K562 (cell line): ENCODE results near the gene ARMC9. TPM values are rescaled to one million over a fixed set of nuclear protein-coding genes. Genes with fewer than 3 reads are reported as not detected.

ENCODE experiments used
- ATAC-seq: fragments of 200-7000 bp; cut with Tn5 transposase; 3 replicates; pipeline ENCODE4 v1.9.1; 2020; ENCODE audit warnings: moderate library complexity
- BruUV-seq: library from RNA; stranded (reverse); fragments of 400-500 nt; replicated peaks from 2 replicates; lab custom pipeline; 2021; lab: Mats Ljungman, UMichigan
- CTCF ChIA-PET: fragments of 300-600 bp; formaldehyde crosslinking; extraction: SDS; loops from one replicate; lab custom pipeline; 2021; ENCODE audit warnings: low intra/inter-chr PET ratio; lab: Yijun Ruan, JAX
- POLR2A ChIA-PET: fragments of 300-600, 350-650 bp; sonication (Branson Sonifier 250); formaldehyde crosslinking; extraction: SDS; loops from one replicate; lab custom pipeline; 2021; ENCODE audit warnings: antibody characterized with exemption, inconsistent platforms; lab: Yijun Ruan, JAX
- DNase-seq, 4 experiments: peaks; one replicate each; pipeline versions ENCODE4 v3.0.0 to v3.0.0-alpha.2; 2011 to 2018; ENCODE audit warnings: low spot score in 3 of 4, mixed read lengths in 3 of 4; ENCODE audit errors: extremely low read depth in 1 of 4
- FAIRE-seq: peaks from 2 replicates; lab custom pipeline; 2011; peaks lifted over from hg19 to GRCh38; lab: Jason Lieb, UNC
- H2AFZ ChIP-seq: 2 replicates; pipeline ENCODE4 v1.6.0; 2011; ENCODE audit warnings: low read depth, low read length, control low read depth, inconsistent platforms
- H3K27ac ChIP-seq: fragments of 200-600 bp; 3 replicates; pipeline ENCODE4 v1.8.0; 2011; ENCODE audit warnings: low read depth, mild to moderate bottlenecking, control low read depth, inconsistent platforms, low read length, moderate library complexity, mixed read lengths; ENCODE audit errors: extremely low read depth
- H3K27me3 ChIP-seq, 2 experiments: fragments of 300-600 bp in 1 of 2; 2 replicates in 1 of 2; 3 replicates in 1 of 2; pipeline versions ENCODE4 v1.6.0 to v1.8.0; 2011; ENCODE audit warnings: inconsistent platforms in 2 of 2, low read length in 2 of 2, mild to moderate bottlenecking in 1 of 2, mixed read lengths in 1 of 2, moderate library complexity in 1 of 2; ENCODE audit not compliant: control insufficient read depth in 2 of 2, insufficient read depth in 2 of 2
- H3K36me3 ChIP-seq: fragments of 300-600 bp; 3 replicates; pipeline ENCODE4 v1.8.0; 2011; ENCODE audit warnings: mild to moderate bottlenecking, low read length, inconsistent platforms; ENCODE audit not compliant: control insufficient read depth, insufficient read depth
- H3K4me1 ChIP-seq, 2 experiments: fragments of 200-600 bp in 1 of 2; replicated peaks in 1 of 2; 2 replicates in 1 of 2; 3 replicates in 1 of 2; pipeline versions ENCODE4 v1.5.1 to v1.8.0; 2011; ENCODE audit warnings: inconsistent platforms in 2 of 2, low read length in 2 of 2, mild to moderate bottlenecking in 1 of 2, mixed read lengths in 1 of 2, moderate library complexity in 1 of 2; ENCODE audit not compliant: control insufficient read depth in 2 of 2, insufficient read depth in 2 of 2
- H3K4me2 ChIP-seq: 2 replicates; pipeline ENCODE4 v1.6.1; 2011; ENCODE audit warnings: low read length, control low read depth, inconsistent platforms, mixed read lengths; ENCODE audit not compliant: insufficient read depth
- H3K4me3 ChIP-seq: fragments of 200-600 bp; sonication (generic), shearing (Covaris generic); 2 replicates; pipeline ENCODE4 v1.5.1; 2016; ENCODE audit warnings: control low read depth, inconsistent platforms
- H3K79me2 ChIP-seq: fragments of 200-600 bp; 3 replicates; pipeline ENCODE4 v1.8.0; 2011; ENCODE audit warnings: low read length, inconsistent platforms; ENCODE audit not compliant: control insufficient read depth, insufficient read depth
- H3K9ac ChIP-seq, 2 experiments: 2 replicates each; pipeline versions ENCODE4 v1.6.0 to v1.6.1; 2011; ENCODE audit warnings: low read depth in 2 of 2, low read length in 2 of 2, control low read depth in 1 of 2, inconsistent platforms in 1 of 2, mild to moderate bottlenecking in 1 of 2, mixed read lengths in 1 of 2; ENCODE audit not compliant: insufficient read depth in 1 of 2
- H3K9me1 ChIP-seq: one replicate; pipeline ENCODE4 v1.6.0; 2011; ENCODE audit warnings: inconsistent platforms, mild to moderate bottlenecking, low read length, moderate library complexity; ENCODE audit not compliant: control insufficient read depth, insufficient read depth
- H3K9me3 ChIP-seq: replicated peaks from 2 replicates; pipeline ENCODE4 v1.5.1; 2011; ENCODE audit warnings: low read depth, low read length, inconsistent platforms; ENCODE audit not compliant: control insufficient read depth, insufficient read depth
- H4K20me1 ChIP-seq: replicated peaks from 2 replicates; pipeline ENCODE4 v1.6.1; 2011; ENCODE audit warnings: low read length, inconsistent platforms, mixed read lengths; ENCODE audit not compliant: control insufficient read depth, insufficient read depth
- ATF3 ChIP-seq, 2 experiments: fragments of 450-650 bp in 1 of 2; sonication (generic) in 1 of 2; formaldehyde crosslinking in 1 of 2; IDR thresholded peaks in 1 of 2; conservative IDR thresholded peaks in 1 of 2; 2 replicates each; pipeline versions ENCODE4 v1.6.1 to v1.8.1; 2016 to 2023; ENCODE audit warnings: mild to moderate bottlenecking in 2 of 2, moderate library complexity in 2 of 2, inconsistent platforms in 1 of 2, missing genetic modification reagents in 1 of 2
- ATF4 ChIP-seq: fragments of 450-650 bp; formaldehyde crosslinking; IDR thresholded peaks from 2 replicates; pipeline ENCODE4 v1.4.0; 2022; ENCODE audit warnings: mild to moderate bottlenecking, moderate library complexity
- CEBPB ChIP-seq: fragments of 450-650 bp; IDR thresholded peaks from 2 replicates; pipeline ENCODE4 v1.6.1; 2016; ENCODE audit warnings: missing genetic modification characterization, missing compliant biosample characterization
- CEBPG ChIP-seq, 3 experiments: fragments of 200-800 bp in 1 of 3; sonication (Bioruptor generic) in 1 of 3; sonication (generic) in 1 of 3; formaldehyde crosslinking in 1 of 3; IDR thresholded peaks in 2 of 3; conservative IDR thresholded peaks in 1 of 3; 2 replicates each; pipeline versions ENCODE4 v1.6.1 to v1.8.0; 2016 to 2022; ENCODE audit warnings: missing compliant biosample characterization in 2 of 3, missing genetic modification characterization in 2 of 3, mild to moderate bottlenecking in 1 of 3, missing genetic modification reagents in 1 of 3
- MEIS2 ChIP-seq: fragments of 450-650 bp; IDR thresholded peaks from 2 replicates; pipeline ENCODE4 v1.6.1; 2014; ENCODE audit warnings: mild to moderate bottlenecking; ENCODE audit not compliant: partially characterized antibody
- PKNOX1 ChIP-seq: fragments of 450-650 bp; IDR thresholded peaks from 2 replicates; pipeline ENCODE4 v1.6.1; 2016
- TRIM24 ChIP-seq, 2 experiments: fragments of 450-650 bp; IDR thresholded peaks; 2 replicates each; pipeline ENCODE4 v1.6.1; 2016
- ZNF507 ChIP-seq: conservative IDR thresholded peaks from 2 replicates; pipeline ENCODE4 v1.6.1; 2017; ENCODE audit warnings: missing genetic modification characterization, missing compliant biosample characterization
- WGBS: fragments of 100-300 bp; shearing (Covaris generic); methylation state at CpG from one replicate; pipeline ENCODE4 v1.1.6; 2016; ENCODE audit warnings: low coverage, mixed read lengths; ENCODE audit not compliant: insufficient coverage; ENCODE audit errors: missing lambda C conversion rate; 5-methylcytosine and 5-hydroxymethylcytosine counted together
- in situ Hi-C: fragments of 300-500 bp; cut with MboI; formaldehyde crosslinking; loops from 4 replicates; pipeline ENCODE4 v1.15.0; 2018; ENCODE audit warnings: inconsistent platforms, mixed read lengths
- intact Hi-C: fragments of 100-400 bp; cut with micrococcal nuclease; formaldehyde crosslinking; loops from 2 replicates; pipeline ENCODE4 v1.14.2; 2022
- polyA plus RNA-seq, 8 experiments: library from polyadenylated mRNA; depleted of rRNA in 4 of 8; stranded (reverse) in 5 of 8; unstranded in 3 of 8; fragments of >200 nt; fragmentation: Nextera tagmentation in 2 of 8; fragmentation: Illumina TruSeq in 1 of 8; extraction: Ambion mirVana in 2 of 8; extraction: Trizol in 1 of 8; gene quantifications; 2 replicates each; pipeline versions ENCODE4 v1.2.1 to v1.2.3, GENCODE V29; 2011 to 2014; ENCODE audit warnings: inconsistent platforms in 1 of 8, missing spikeins in 1 of 8
- total RNA-seq, 7 experiments: library from RNA; depleted of rRNA in 6 of 7; stranded (reverse); fragments of >200 nt in 6 of 7; fragmentation: Illumina TruSeq in 2 of 7; extraction: Trizol in 2 of 7; gene quantifications; 2 replicates each; pipeline versions ENCODE4 v1.2.1 to v1.2.3, GENCODE V29; 2011 to 2021; ENCODE audit warnings: low replicate concordance in 1 of 7

Gene ARMC9
- total and polyA plus RNA-seq, 9 of the 15 experiments (the other 6 are each of a cell fraction or from before 2014, with no cell fraction given): 0.36 to 2.3 (median 1.1) TPM

- Histone ChIP-seq H3K27me3 (peaks cover 0 to 11% of the 10 kb centered on the region in 2 experiments; a peak in 2 of 5 replicates), H3K27ac (no peak overlapping the region)
- TF ChIP-seq ATF4 (CRISPR knock-in tag): no peak
- TF ChIP-seq, all 486 proteins: peak for 0
- BruUV-seq: no TSS peak
- Histone ChIP-seq H3K4me1 (no peaks in the 10 kb centered on the region), H4K20me1 (no peaks in the 10 kb centered on the region), H3K9ac (no peak overlapping the region), H3K4me2 (no peak overlapping the region), H3K36me3 (no peaks in the 10 kb centered on the region), H3K79me2 (no peaks in the 10 kb centered on the region), H2AFZ (no peak overlapping the region), H3K4me3 (no peak overlapping the region), H3K9me1 (no peaks in the 10 kb centered on the region), H3K9me3 (no peaks in the 10 kb centered on the region)
- 53% methylated on average over 3 of the region's 3 CpGs for WGBS
- FAIRE-seq: no peak
- intact Hi-C loops (no loop called here), in situ Hi-C loops (no loop called here)
- ChIA-PET CTCF (no interaction called here), POLR2A (no interaction called here)
- DNase-seq: no peak
- ATAC-seq: no peak
These were observed 19.9 kb downstream of the ARMC9 start for GRCh38 chr2:231218366-231218765.

- ATAC-seq: no peak
- Histone ChIP-seq H3K27me3 (peaks cover 0 to 7% of the 10 kb centered on the region in 2 experiments; a peak in 2 of 5 replicates), H4K20me1 (no peaks in the 10 kb centered on the region), H3K4me2 (no peak overlapping the region), H3K9ac (no peak overlapping the region), H3K4me1 (no peaks in the 10 kb centered on the region), H3K36me3 (no peaks in the 10 kb centered on the region), H3K4me3 (no peak overlapping the region), H3K27ac (no peak overlapping the region)
- POLR2A ChIA-PET: no interaction called here
- BruUV-seq: no TSS peak
- DNase-seq: no peak
- intact Hi-C loops (no loop called here), in situ Hi-C loops (no loop called here)
- CTCF ChIA-PET: interaction anchor here (0.6 kb wide), 1 partner anchor 8 kb away, joined by 4 read pairs; no protein-coding TSS in a partner anchor
- no peak for FAIRE-seq
- 8% methylated on average over 3 of the region's 3 CpGs for WGBS
- TF ChIP-seq TRIM24 (IDR thresholded peaks at IDR 0.05) (peak in 1 of 2 experiments; percentile 48; a peak in 1 of 4 replicates), MEIS2 (peak; percentile 39), CEBPG (CRISPR knock-in tag; IDR thresholded peaks at IDR 0.05) (no peak), CEBPG (tag; conservative IDR thresholded peaks at IDR 0.05 in 1 of 2, IDR thresholded peaks at IDR 0.05 in 1 of 2) (peak; percentile 75 to 83), CEBPB (tag) (no peak), ZNF507 (tag) (no peak), PKNOX1 (peak; percentile 42), ATF3 (IDR thresholded peaks at IDR 0.05) (peak; percentile 64), ATF3 (CRISPR knock-in tag; conservative IDR thresholded peaks at IDR 0.05) (no peak)
- TF ChIP-seq, all 486 proteins: peak for 5
- Histone ChIP-seq H3K9me3 (no peaks in the 10 kb centered on the region), H3K79me2 (no peaks in the 10 kb centered on the region), H2AFZ (no peak overlapping the region), H3K9me1 (no peaks in the 10 kb centered on the region)
These were observed 20.9 kb downstream of the ARMC9 start for GRCh38 chr2:231219289-231219688.
